C1 segment of cervical spinal cord (tissue), 14 donors: ENCODE results near the gene TEKTIP1.
"Not testable (repeated sequence)": the region's sequence is repeated elsewhere in the genome, so short reads cannot be mapped to it uniquely, and the experiment has no call there.

Experiments used
- DNase-seq, 14 donors: peaks; one replicate each; lab custom pipeline; 2025; lab: John Stamatoyannopoulos, UW

Gene TEKTIP1

DNA sequence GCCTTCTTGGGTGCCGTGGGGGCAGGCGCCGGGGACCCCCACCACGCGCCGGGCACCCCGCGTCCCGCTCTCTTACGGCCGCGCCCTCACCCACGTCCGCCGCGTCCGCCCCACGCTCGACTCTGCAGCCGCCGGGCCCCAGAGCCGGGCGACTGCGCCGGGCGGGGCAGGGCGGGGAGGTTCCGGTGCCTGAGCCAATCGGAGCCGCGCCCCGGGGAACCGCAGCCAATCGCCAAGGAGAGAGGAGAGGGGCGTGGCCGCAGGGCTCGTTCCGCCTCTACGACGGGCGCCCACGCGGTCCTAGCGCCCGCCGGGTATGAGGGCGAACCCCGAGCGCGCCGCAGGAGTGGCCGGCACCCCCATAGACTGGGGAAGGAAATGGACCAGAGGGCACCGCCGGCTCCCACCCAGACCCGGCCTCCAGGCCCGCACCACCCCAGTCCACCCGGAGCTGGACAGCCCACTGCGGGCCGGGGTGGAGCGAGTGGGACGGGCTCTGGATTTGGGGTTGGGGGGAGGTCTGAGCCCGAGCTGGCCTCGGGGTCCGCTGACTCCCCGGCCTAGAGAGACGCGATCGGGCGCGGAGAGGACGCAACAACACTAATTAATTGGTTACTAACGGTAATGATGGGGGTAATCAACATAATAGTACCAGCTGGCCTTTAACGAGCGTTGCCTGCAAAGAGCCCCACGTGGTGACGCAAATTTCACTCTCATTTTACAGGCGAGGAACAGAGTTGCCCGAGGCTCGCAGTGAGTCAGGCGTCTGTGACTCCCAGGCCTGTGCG lies 18.7 kb downstream of the TEKTIP1 start, which contains the start of gene MFSD12:
TSS of gene MFSD12 (minus strand) at position 126 of the 788 bp plus-strand sequence. CDS start 183 bp downstream, outside the sequence.
- DNase-seq, result peak; percentile 49 to 95 (median 88)

DNA sequence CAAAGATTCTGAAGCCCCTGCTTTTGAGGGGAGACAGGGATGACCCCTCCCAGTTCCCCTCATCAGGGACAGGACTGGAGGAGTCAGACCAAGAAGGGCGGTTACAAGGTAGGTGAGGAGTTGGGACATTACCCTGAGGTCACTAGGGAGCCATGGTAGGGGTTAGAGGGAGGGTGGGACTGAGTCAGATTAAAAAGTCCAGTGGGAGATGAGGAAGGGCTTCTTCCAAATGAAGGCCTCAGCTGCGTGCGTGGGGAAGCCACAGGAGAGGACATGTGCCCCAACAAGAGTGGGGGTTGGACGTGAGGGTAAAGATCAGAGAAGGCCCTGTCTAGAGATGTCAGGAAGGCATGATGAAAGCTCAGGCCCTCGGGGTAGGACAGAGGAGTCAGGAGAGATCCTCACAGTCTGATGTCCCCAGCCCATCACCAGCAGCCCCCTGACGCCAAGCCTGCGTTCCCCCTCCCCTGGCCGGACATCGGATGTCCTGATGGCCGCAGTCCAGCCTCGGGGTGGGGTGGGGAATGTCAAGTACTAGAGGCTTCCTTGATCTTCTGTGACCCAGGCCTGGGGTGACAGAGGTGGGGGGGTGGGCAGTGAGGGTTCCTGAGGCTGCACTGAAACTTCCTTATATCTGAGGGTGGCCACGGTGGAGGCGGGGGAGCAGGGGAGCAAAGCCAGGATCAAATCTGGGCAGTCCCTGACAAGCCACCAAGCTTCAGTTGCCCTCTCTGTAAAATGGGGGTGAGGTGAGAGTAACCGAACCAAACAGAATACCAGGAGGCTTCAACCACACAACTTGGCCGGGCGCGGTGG lies 24.9 kb downstream of the TEKTIP1 start:
- DNase-seq, result no peak

DNA sequence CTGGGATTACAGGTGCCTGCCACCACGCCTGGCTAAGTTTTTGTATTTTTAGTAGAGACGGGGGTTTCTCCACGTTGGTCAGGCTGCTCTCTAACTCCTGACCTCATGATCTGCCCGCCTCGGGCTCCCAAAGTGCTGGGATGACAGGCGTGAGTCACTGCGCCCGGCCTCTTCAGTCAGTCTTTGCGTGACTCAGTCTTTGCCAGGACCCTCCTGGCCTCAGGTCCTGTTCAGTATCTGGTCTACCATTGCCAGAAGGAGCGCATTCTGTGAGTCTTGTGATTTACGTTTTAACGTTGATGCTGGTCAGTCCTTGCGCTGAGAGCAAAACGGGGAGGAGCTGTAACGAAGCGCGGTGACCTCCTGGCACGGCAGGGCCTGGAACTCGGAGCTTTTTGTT lies 26.2 kb downstream of the TEKTIP1 start:
- no peak for DNase-seq

DNA sequence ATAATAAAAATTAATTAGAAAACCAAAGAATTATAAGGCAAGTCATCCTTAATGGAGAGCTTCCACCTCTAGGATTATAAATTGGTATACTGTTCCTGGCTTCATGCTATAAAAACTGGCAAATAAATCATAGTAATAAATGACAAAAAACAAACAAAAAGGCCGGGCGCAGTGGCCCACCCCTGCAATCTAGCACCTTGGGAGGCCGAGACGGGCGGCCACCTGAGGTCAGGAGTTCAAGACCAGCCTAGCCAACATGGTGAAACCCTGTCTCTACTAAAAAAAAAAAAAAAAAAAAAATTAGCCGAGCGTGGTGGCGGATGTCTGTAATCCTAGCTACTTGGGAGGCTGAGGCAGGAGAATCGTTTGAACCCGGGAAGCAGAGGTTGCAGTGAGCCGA lies 31.1 kb downstream of the TEKTIP1 start:
- DNase-seq, result not testable (repeated sequence)

DNA sequence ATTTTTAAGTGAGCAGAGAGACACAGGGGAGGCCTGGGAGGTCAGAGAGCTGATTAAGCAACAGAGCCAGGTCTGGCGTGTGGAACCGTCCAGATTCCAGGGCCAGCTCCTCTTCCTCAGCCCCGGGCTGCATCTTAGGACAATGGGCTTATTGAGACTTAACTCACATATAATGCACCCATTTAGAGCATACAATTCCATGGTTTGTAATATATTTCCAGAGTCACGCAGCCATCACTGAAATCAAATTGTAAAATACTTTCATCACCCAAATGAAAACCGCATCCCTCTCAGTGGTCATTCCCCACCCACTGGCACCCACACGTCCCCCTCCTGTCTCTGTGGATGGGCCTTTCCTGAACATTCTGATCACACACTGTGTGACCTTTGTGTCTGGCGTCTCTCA lies 31.6 kb downstream of the TEKTIP1 start:
- DNase-seq, result peak in 10 of 14 donors; percentile 17 to 71 (median 37)

DNA sequence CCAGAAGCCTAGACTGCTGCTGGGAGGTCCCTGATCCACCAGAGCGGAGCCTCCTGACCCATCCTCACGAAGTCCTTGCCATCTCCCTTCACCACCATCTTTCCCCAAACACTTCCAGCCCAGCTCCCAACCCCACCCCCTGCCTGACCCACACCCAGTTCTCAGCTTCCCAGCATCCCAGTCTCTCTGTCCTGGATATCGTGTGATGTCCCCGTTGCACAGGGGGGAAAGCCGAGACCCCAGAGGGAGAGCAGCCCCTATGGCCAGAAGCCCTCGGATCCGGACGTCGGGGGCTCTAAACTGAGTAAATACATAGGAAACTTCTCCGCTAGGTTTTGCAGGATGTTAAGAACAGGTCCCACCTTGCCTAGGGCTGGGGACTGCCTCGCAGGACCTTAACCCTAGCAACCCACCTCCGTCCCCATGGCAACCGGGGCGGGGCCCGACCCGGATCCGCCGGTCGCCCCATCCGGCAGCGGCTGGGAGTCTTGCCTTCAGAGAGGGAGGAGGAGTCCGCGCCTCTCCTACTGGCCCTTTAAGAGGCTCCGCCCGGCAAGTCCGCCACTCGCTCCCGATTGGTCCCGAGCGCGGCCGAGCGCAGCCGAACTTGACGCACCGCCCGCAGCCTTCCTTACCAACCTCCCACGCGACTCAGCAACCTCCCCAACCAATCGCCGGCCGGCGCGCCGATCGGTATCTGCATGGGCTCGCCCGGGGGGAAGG lies 33.3 kb downstream of the TEKTIP1 start:
- peak; percentile 94 to 100 (median 98) for DNase-seq

DNA sequence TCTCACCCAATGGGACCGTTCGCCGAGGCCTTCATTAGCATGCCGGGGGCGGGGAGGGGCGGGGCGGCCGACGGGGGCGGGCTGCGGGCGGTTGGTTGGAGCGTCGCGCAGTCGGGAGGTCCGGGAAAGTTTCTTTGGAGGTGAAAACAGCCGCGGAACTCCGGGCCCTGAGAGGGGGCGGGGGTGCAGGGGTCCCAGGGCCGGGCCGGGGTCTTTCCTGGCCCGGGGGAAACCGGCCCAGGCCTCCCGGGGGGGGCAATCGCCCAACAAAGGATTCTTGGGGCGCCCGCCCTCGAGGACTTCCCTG lies 33.8 kb downstream of the TEKTIP1 start, which contains the start of gene HMG20B:
TSS of gene HMG20B (plus strand) at position 90 of the 307 bp plus-strand sequence. CDS start 366 bp downstream, outside the sequence.
- DNase-seq, result no peak

DNA sequence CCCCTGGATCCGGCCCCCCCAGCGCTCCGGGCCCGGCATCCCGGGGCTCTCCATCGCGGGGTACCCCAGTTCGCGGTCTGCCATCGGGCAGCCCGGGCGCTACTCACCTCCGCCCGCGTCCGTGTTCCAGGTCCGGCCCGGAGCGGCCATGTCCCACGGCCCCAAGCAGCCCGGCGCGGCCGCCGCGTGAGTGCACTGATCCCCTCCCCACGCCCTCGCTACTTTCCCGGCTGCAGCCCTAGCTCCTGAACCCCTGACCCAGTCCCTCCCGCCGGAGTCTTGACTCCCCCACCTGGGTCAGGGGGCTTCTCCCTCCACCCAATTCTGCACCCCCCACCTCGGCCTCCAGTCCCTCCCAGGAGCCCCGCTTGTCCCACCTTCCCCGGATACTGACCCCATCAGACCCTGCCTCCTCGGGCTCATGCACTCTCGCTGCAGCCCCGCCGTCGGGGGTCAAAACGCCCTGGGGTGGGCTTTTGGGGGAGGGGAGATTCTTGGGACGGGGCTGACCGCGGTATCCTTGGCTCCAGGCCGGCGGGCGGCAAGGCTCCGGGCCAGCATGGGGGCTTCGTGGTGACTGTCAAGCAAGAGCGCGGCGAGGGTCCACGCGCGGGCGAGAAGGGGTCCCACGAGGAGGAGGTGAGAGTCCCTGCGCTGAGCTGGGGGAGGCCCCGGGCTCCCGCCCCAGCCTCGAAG lies 34.3 kb downstream of the TEKTIP1 start:
- peak in 1 of 14 donors; percentile 51 for DNase-seq

DNA sequence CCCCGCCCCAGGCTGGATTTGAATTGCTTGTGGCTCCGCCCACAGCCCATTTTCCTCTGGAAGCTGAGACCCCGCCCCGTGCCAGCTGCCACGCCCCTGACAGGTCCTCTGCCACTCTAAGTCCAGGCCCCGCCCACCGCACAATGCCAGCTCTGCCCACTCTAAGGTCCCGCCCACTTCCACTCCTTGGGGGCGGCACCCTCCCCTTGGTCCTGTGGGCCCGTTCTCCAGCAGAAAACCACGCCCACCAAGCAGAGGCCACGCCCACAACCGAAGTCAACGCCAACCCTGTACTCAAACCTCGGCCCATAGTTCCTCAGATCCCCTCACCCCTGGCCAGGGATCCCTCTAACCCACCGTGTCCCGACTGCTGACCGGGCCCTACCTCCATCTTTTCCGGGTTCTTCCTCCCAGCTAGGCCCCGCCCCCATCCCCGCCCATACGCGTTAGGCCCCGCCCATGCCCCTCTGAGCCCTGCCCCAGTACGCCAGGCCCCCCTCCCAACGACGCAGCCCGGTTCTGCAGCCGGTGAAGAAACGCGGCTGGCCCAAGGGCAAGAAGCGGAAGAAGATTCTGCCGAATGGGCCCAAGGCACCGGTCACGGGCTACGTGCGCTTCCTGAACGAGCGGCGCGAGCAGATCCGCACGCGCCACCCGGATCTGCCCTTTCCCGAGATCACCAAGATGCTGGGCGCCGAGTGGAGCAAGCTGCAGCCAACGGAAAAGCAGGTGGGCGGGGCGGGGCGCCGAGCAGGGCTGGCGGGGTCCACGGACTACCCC lies 35.1 kb downstream of the TEKTIP1 start:
- DNase-seq, result peak in 10 of 14 donors; percentile 27 to 83 (median 72)

DNA sequence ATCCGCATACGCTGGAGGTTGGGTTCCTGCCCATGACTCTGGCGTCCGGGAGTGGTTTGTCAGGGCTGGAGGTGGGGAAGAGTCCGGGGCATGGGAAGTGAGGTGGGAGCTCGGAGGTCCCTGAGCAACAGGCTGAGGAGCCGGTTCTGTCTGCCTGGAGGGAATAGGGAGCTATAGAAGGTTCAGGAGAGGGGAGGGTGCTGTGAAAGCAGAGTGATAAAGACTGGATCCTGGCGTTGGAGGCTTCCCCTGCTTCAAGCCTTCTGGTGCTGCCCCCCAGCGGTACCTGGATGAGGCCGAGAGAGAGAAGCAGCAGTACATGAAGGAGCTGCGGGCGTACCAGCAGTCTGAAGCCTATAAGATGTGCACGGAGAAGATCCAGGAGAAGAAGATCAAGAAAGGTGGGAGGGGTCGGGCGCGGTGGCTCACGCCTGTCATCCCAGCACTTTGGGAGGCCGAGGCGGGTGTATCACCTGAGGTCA lies 36.3 kb downstream of the TEKTIP1 start:
- DNase-seq, result no peak

DNA sequence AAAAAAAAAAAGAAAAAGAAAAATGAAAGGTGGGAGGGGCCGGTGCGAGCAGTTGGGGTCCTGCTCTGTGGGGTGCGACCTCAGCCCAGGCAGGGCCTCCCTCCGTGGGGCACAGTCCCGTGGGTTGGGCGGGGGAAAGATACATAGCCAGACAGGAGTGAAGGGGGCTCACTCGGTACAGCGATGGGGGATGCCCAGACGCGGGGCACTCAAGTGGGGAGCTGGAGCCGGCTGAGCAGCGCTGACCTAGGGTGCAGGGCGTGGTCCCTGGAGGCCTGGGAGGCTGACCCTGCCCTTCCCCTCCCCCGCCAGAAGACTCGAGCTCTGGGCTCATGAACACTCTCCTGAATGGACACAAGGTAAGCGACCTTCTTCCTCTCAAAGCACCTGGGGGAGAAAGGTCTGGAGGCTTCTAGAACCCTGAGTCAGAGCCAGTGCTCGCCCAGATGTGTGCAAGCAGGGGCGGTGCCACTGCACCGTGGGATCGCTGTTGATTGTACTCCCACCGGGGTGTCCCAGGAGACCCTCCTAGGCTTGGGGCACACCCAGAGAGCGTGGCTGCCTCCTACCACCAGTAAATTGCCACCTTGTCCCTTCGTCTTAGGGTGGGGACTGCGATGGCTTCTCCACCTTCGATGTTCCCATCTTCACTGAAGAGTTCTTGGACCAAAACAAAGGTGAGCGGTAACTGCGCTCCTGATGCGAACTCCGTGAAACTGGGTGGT lies 37.1 kb downstream of the TEKTIP1 start:
- DNase-seq, result no peak

DNA sequence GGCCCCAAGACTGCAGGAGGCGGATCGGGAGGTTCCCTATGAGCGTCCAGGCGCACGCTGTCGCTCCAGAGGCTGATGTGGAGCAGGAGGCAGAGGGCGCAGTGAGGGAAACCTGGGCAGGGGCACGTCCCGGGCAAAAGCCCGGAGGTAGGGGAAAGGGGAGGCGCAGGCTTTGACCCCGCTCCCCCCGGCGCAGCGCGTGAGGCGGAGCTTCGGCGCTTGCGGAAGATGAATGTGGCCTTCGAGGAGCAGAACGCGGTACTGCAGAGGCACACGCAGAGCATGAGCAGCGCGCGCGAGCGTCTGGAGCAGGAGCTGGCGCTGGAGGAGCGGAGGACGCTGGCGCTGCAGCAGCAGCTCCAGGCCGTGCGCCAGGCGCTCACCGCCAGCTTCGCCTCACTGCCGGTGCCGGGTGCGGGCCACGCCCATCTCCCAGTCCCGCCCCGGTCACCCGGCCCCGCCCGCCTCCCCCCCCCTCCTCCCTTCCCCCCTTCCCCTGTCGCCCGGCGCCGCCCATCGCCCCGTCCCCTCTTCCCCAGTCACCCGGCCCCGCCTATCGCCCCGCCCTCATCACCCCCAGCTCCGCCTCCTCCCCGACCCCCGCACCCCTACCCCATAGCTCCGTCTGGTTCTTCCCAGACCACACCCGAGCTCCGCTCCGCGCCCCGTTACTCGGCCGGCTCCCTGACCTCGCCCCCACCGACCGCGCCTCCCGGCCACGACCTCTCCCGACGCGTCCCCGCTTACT lies 37.9 kb downstream of the TEKTIP1 start:
- peak in 4 of 14 donors; percentile 5 to 32 (median 22) for DNase-seq

DNA sequence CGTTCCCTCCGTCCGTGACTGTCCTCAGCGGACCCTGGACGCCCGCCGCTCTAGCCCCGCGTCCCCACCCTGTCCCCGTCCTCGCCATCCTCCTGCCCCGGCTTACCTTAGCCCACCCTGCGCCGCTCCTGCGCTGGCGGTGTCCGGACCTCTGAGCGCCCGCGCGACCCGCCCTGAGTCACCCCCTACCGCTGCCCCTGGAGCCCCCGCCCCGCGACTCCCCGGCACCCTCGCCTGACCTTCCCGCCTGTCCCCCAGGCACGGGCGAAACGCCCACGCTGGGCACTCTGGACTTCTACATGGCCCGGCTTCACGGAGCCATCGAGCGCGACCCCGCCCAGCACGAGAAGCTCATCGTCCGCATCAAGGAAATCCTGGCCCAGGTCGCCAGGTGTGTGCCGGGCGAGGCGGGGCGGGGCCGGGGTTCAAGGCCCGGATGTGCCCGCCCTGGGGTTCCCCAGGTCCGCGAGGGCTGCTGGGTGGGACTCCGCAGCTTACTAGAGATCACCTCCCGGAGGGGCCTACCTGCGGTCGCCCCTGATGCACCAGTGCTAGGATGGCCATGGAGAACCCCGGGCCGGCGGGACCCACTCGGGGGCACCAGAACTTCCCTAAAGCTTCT lies 38.9 kb downstream of the TEKTIP1 start:
- no peak for DNase-seq

DNA sequence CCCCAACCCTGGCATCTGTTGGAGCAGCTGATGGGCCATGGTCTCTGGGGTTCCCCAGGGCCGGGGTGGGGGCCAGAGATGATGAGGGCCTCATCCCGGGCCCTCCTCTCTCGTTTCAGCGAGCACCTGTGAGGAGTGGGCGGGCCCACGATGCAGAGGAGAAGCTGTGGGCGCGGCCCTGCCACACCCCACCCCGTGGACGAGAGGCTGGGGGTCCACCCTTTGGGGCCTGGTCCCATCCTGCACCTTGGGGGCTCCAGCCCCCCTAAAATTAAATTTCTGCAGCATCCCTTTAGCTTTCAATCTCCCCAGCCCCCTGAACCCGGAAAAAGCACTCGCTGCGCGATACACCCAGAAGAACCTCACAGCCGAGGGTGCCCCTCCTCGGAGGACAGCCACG lies 39.4 kb downstream of the TEKTIP1 start:
- no peak for DNase-seq

DNA sequence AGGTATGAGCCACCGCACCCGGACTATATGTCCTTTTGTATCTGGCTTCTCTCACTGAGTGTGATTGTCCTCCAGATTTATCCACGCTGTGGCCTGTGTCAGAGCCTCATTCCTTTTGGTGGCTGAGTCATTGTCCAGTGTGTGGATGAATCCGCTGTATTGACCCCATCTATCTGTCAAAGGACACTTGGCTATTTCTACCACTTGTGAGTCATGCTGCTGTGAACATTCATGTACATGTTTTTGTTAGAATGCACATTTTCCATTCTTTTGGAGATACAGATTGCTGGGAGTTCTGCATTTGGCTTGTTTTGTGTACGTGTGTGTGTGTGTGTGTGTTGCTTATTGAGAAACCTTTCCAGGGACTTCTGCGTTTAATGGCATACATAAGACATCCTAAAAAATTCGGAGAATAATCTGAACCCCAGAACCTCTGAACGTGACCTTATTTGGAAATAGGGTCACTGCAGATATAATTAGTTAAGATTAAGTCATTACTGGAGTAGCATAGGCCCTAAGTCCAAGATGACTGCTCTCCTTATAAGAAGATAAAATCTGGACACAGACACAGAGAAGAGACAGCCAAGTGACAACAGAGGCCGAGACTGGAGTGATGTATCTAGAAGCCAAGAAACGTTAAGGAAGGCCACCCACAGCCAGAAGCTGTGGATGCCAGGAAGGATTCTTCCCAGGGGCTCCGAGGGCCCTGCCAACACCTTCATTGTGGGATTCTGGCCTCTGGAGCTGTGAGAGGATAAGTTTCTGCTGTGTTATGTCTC lies 41.4 kb downstream of the TEKTIP1 start:
- peak in 3 of 14 donors; percentile 6 to 43 (median 35) for DNase-seq

DNA sequence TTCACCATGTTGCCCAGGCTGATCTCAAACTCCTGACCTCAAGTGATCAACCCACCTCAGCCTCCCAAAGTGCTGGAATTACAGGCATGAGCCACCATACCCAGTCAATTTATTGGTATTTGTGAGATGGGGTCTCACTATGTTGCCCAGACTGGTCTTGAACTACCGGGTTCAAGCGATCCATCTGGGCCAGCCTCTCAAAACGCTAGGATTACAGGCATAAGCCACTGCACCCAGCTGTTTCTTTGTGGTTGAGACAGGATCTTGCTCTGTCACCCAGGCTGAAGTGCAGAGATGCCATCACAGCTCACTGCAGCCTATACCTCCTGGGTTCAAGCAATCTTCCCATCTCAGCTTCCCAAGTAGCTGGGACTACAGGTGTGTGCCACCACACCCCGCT lies 42.8 kb downstream of the TEKTIP1 start:
- not testable (repeated sequence) for DNase-seq

DNA sequence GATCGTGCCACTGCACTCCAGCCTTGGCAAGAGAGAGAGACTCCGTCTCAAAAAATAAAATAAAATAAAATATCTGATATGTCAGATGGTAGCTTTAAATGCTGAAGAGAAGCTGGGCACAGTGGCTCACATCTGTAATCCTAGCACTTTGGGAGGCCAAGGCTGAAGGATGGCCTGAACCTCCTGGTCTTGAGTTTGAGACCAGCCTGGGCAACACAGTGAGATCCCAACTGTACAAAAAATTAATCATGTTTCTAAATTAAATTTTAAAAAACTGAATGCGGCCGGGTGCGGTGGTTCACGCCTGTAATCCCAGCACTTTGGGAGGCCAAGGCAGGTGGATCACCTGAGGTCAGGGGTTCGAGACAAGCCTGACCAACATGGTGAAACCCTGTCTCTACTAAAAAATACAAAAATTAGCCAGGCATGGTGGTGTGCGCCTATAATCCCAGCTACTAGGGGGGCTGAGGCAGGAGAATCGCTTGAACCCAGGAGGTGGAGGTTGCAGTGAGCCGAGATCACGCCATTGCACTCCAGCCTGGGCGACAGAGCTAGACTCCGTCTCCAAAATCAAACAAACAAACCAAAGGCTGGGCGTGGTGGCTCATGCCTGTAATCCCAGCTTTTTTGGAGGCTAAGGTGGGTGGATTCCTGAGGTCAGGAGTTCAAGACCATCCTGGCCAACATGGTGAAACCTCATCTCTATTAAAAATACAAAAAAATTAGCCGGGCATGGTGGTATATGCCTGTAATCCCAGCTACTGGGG lies 45.2 kb downstream of the TEKTIP1 start:
- not testable (repeated sequence) for DNase-seq
